DMS153 treated with DMSO at 0.1 percent for 48 hours (cell line): ENCODE data around the gene PRR13.
"Not testable (repeated sequence)": the region's sequence is repeated elsewhere in the genome, so short reads cannot be mapped to it uniquely, and the experiment has no call there.

Experiments used
- DNase-seq: peaks from one replicate; lab custom pipeline; 2025; ENCODE audit not compliant: unreplicated experiment; lab: John Stamatoyannopoulos, UW

PRR13 gene

GRCh38 chr12:53467880-53468279 is 26.3 kb downstream of the PRR13 start:
- no peak for DNase-seq

- DNase-seq = no peak
Measured at GRCh38 chr12:53468282-53468681, 26.7 kb downstream of the PRR13 start.

DNA sequence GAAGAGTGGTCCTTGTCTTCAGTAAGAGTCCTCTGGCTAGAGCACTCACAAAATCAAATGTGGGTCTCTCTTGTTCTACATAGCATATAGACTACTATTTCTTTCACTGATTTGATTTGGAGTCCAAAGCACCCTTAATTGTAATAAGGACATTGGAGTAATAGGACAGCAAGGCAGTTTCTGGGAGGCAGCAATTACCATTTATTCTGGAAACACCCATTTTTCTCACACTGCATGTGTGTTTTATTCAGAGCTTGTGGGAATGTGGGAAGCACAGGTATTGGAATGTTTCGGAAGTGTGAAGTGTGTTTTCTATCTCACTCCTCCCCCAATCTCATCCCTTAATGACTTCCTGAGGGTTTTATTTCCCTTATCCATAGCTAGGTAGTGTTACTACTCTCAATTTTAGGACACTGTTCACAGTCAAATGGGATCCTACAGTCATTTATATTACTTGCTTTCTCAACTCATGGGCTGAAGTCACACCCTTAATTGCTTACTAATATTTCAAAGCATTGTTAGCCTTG is 30.6 kb downstream of the PRR13 start:
- DNase-seq = no peak

DNA sequence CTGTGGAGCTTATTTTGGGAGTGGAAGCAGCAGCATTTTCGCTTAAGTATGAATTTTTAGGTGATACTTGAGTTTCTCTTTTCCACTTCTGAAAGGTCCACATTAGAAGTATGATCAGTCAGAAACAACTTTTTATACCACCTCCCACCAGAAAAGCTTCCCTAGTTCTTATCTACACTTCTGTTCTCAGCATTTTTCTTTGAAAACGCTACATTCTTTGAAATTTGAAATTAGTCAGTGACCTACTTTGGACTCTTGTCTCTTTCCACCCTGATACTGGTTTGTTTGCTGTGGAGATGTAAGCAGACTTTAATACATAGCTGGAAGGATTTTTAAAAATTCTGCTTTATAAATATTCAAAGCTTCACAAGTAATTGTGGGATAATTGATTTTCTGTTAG is 32.5 kb downstream of the PRR13 start:
- DNase-seq = no peak

DNA sequence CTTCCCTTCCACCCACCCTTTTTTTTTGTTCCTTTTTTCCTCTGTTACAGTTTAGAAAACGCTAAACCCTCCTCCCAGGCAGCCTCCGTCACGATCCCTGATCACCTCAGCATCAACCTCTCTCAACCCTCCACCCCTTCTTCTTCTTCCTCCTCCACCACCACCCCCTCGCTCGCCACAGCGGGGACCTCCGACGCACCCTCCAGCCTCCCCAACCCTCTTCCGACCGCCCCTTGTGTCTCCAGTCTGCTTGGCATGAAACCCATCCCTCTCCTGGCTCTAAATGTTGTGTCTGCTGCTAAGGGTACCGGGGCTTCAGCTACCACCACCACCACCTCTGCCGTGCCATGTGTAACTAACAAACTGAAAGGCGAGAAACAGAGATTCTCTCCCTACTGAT is 33.3 kb downstream of the PRR13 start:
- no peak for DNase-seq

DNA sequence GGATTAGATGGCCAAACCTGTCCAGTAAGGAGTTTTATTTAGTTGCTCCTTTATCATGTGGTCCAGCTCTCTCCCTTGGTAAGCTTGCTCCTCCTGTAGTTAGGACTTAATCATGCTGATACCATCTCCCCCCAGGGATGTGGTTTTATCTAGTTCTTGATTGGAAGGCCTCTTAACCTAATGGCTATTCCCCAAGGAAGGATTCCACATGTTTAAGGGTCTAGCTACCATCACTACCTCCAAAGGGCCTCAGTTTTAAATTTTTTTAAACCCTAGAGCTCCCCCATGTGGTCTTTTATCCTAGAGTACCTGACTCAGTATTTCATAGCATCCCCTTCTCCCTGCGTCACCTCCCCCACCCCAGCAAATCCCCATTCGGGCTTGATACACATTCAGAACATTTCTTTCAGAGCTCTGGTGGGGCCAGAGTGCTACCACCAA is 35.3 kb downstream of the PRR13 start:
- peak; percentile 4 for DNase-seq

DNA sequence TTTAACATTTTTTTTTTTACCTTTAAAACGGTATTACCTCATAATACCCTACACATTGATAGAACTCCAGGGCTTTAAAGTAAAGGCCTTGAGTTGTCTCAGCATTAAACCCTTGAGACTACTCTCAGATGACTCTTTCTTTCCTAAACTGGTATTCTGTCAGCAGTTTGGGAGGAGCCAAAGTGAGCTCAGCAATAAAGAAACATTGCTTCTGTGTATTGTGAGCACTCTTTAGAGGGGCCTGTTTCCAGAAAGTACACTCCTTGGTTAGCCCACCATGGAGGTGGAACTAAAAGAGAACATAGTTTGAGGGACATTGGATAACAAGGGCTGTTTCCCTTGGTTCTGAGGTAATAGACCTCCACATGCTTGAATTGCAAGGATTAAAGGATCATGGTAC is 37.3 kb downstream of the PRR13 start:
- DNase-seq = no peak

- no peak for DNase-seq
Measured at GRCh38 chr12:53479331-53479730, 37.8 kb downstream of the PRR13 start.

GRCh38 chr12:53480491-53481442 is 39.2 kb downstream of the PRR13 start:
- DNase-seq = no peak

- not testable (repeated sequence) for DNase-seq
Measured at GRCh38 chr12:53481458-53481857, 39.9 kb downstream of the PRR13 start.

DNA sequence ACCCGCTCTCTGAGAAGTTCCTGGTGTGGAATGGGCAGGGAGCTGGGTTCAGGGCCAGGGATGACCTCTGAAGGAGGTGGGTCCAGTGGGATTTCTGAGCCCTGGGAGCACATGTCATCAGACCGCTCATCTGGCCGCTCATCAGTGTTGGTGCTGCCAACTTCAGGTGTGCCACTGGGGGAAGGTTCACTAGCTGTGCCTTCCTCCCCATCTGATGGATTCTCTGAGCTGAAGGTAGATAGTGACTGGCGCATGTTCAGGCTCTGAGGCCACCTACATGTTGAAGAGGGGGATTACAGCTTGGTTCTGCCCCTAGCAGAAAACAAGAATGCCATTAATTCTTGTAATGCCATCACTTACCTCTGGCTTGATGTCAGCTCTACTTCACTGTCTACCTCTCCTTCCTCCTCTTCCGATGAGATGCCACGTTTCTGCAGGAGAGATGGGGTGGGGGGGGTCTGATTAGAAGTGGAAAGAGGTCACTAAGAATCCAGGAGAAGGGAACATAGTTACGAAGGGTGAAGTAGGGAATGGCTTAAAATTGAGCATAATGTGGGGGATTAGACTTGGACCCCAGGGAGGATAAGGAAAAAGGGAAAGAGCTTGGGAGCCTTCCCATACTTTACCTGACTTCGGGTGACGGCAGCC is 40.5 kb downstream of the PRR13 start:
- no peak for DNase-seq

DNA sequence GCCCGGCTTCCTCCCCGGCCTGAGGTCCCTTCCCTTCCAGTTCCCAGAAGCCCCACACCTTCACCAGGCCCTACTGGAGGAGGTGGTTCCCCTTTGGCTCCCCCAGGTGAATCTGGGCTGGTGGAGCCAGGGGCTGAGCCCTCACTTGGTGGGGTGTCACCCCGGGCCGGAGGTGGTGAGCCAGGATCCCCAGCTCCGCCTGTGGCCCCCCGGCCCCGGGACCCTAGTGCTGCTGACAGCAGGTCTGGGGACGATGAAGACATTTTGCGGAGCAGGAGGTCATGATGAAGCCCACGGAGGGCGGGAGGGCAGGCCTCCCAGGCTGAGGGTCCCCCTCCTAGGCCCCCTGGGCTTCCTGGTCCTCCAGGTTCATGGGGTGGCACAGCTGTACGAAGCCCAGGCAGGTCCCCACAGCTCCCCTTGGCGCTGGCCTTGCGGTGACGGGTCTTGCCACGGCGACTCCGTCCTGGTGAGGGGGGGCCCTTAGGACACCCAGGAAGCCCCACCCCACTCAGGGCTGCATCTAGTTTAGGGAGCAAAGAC is 41.2 kb downstream of the PRR13 start:
- DNase-seq = no peak

- DNase-seq = no peak
Measured at GRCh38 chr12:53483225-53483978, 41.9 kb downstream of the PRR13 start.

DNA sequence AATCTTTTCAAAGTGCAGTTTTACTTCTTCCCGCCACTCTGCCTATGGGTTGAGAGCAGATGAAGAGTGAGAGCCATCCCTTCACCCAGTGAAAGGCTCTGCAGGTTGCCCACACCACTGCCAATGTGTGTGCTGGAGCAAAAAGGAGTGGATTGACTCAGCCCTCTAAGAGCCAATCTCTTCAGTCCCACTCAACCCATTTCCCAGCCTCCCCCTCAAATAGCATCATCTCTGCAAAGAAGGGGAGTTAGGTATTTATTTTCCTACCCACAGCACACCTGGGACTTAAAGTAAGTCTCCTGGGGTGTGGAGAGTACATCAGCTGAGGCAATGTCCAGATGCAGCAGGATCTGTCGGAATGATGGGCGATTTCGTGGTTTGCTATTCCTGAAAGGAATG is 42.4 kb downstream of the PRR13 start:
- DNase-seq = no peak

DNA sequence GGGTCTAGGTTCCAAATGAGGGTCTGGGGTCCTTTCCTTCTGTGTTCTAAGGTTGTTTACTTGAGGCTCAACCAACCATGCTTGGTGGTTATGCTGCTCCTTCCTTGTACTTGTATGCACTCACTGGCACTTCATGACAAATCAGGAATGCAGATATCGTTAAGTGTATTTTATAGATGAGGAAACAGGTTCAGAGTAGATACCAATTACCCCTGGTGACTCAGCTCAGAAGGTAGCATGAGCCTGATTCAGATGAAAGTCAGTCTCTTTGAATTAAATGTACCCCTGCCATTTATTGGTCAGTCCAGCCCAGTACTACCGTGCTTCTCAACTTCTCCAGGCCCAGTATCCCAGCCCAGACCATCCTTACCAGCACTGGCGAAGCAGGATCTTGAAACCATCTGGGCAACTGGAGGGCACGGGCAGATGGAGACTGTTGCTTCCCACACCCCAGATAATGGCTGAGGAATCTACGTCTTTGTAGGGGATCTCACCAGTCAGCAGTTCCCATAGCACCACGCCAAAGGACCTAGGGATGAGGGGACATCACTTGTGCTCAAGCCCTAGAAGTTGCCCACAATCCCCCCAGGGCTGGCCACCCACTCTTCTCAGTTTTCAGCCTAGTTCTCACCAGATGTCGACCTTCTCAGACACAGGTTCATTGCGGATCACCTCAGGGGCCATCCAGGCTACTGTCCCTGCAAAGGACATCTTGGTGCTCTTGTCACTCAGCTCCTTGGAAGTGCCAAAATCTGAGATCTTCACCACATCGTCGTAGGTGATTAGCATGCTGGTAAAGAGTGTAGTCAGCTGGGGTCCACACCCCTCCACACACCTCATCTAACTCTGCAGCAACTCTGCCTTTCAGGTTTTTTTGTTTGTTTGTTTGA is 43.4 kb downstream of the PRR13 start:
- no peak for DNase-seq

GRCh38 chr12:53485955-53486735 is 44.6 kb downstream of the PRR13 start:
- DNase-seq = no peak

DNA sequence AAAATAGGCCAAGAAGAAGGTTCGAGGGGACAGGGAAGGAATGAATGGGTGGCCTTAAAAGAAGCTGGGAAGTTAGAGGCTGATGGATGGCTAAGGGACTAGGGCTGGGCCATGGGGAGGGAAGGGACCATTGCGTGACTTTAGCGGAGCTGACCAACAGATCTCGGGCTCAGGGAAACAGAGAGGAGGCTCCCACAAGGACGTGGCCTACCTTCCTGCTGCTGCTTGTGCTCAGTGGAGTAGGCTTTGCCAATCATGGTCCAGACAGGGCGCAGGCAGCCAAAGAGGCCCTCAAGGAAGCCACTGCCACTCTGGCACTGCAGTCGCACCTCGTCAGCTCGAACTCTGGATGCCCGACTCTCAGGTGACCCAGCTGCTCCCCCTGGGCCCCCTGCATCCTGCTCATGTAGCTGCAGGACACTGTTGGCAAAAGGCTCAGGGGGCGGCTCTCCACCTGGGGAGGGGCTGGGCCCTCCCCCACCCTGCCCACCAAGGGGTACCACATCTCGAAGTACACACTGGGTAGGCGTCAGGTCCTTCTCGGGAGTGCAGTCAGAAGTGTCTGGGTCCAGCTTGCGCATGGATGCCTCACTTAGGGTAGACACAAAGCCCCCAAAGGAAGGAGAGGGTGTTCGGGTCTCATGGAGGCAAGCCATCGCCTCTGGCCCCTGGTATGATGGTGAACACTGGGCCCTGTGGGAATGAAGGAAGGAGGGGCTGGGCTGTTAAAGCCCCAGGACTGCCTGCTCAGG is 45.4 kb downstream of the PRR13 start:
- no peak for DNase-seq

DNA sequence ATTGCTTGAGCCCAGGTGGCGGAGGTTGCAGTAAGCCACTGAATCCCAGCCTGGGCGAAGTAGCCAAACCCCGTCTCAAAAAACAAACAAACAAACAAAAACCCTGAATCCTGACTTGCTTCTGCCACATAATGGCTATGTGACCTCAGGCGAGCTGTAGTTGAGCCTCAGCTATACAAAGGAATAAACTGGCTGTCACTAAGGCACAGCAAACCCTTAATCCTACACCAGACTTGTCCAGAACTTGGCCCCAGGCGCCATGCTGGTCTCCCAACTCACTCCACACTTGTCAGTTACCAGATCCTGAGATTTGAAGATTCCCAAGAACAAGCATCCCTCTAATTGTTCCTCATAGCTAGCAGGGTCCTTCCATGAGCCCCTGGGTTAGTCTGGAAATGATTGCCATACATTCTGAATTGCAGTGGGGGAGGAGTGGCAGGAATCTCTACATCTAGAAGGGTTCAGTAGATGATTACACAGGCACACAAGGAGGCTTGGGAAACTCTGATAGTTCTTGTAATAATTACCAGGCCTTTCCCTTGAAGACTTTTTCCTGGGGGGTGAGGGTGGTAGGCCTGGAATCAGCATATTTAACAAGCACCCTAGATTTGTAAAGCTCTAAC is 47.8 kb downstream of the PRR13 start:
- DNase-seq = no peak
